HCT116 (cell line): ENCODE measurements around the gene MOCS1.

Experiments
- CEBPB ChIP-seq: IDR thresholded peaks from 2 replicates; pipeline ENCODE4 v1.6.1; 2012; ENCODE audit warnings: low read depth
- CTCF ChIP-seq, 3 experiments: fragments of 200-600 bp in 1 of 3; sonication (generic) in 1 of 3; IDR thresholded peaks in 2 of 3; conservative IDR thresholded peaks in 1 of 3; 2 replicates each; pipeline ENCODE4 v1.5.1; 2012 to 2017; ENCODE audit warnings: low read depth in 2 of 3, low read length in 2 of 3, antibody characterized with exemption in 1 of 3, borderline replicate concordance in 1 of 3, control low read depth in 1 of 3, mild to moderate bottlenecking in 1 of 3, mixed read lengths in 1 of 3, mixed run types in 1 of 3, moderate library complexity in 1 of 3; ENCODE audit not compliant: insufficient read depth in 1 of 3
- EZH2phosphoT487 ChIP-seq: fragments of 200-600 bp; IDR thresholded peaks from 2 replicates; pipeline ENCODE4 v1.6.1; 2018; ENCODE audit warnings: antibody characterized with exemption, borderline replicate concordance
- FOSL1 ChIP-seq: IDR thresholded peaks from 2 replicates; pipeline ENCODE4 v1.6.1; 2012; ENCODE audit warnings: low read depth
- JUND ChIP-seq: IDR thresholded peaks from 2 replicates; pipeline ENCODE4 v1.6.1; 2012
- MAX ChIP-seq: IDR thresholded peaks from 2 replicates; pipeline ENCODE4 v1.6.1; 2012
- POLR2A ChIP-seq: IDR thresholded peaks from 2 replicates; pipeline ENCODE4 v1.7.0; 2011; ENCODE audit warnings: borderline replicate concordance; ENCODE audit not compliant: insufficient read depth, insufficient read length; ENCODE audit errors: extremely low read depth
- POLR2AphosphoS5 ChIP-seq: IDR thresholded peaks from 2 replicates; pipeline ENCODE4 v1.6.1; 2011; ENCODE audit warnings: mild to moderate bottlenecking, low read depth, low read length, moderate library complexity
- REST ChIP-seq: IDR thresholded peaks from 2 replicates; pipeline ENCODE4 v1.6.1; 2012; ENCODE audit warnings: low read depth
- SIN3A ChIP-seq: IDR thresholded peaks from 2 replicates; pipeline ENCODE4 v1.6.1; 2012; ENCODE audit warnings: low read depth
- SP1 ChIP-seq: IDR thresholded peaks from 2 replicates; pipeline ENCODE4 v1.6.1; 2012; ENCODE audit warnings: low read depth

- TF ChIP-seq POLR2AphosphoS5 (no peak), POLR2A (no peak), CTCF (IDR thresholded peaks at IDR 0.05 in 2 of 3, conservative IDR thresholded peaks at IDR 0.05 in 1 of 3; ENCODE audit: borderline replicate concordance in 1 of 3, insufficient read depth in 1 of 3, low read depth in 2 of 3, low read length in 2 of 3) (no peak), EZH2phosphoT487 (no peak), SP1 (no peak), FOSL1 (no peak), SIN3A (no peak), JUND (no peak), REST (no peak), MAX (no peak), CEBPB (no peak)
Observed at GRCh38 chr6:39931607-39932006, 2.7 kb downstream of the MOCS1 start.
